ENCODE results near the gene PTPRN2. TPM values are rescaled to one million over a fixed set of nuclear protein-coding genes. Genes with fewer than 3 reads are reported as not detected.

The PTPRN2 gene
- total RNA-seq, 1 donor from 2014 or later, result 1.8 TPM

DNA sequence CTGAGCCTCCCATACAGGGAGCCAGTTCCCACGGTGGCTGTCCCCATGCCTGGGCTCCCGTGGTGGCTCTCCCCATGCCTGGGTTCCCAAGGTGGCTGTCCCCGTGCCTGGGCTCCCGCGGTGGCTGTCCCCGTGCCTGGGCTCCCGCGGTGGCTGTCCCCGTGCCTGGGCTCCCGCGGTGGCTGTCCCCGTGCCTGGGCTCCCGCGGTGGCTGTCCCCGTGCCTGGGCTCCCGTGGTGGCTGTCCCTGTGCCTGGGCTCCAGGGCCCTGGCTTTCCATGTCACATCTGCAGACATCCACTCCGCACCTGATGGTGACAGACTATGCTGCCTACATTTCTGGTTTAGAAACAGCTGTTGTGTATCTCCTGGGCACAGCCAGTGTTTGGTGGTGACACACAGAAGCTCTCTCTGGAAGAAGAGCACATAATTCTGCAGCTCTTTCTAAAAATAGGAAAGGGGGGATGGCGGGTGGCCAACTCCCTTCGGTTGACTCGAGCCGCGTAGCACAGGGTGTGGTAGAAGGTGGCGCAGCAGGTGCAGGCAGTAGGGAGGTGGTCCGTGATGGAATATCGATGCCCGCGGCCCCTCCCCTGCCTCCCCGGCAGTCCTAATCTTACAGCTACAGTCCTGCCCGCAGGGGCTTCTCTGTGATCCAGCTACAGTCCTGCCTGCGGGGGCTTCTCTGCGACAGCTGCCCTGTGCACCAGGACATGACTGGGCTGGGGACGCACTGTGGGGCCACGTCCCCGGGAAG is 999.6 kb downstream of the PTPRN2 start:
- H3K9me3 Mint-ChIP-seq, result peaks cover 4% of the 10 kb centered on the region
- peaks cover 2% of the 10 kb centered on the region for H3K4me1 Mint-ChIP-seq
- ATAC-seq (ENCODE audit: low read depth), result no peak
- TF ChIP-seq, protein P1, sequence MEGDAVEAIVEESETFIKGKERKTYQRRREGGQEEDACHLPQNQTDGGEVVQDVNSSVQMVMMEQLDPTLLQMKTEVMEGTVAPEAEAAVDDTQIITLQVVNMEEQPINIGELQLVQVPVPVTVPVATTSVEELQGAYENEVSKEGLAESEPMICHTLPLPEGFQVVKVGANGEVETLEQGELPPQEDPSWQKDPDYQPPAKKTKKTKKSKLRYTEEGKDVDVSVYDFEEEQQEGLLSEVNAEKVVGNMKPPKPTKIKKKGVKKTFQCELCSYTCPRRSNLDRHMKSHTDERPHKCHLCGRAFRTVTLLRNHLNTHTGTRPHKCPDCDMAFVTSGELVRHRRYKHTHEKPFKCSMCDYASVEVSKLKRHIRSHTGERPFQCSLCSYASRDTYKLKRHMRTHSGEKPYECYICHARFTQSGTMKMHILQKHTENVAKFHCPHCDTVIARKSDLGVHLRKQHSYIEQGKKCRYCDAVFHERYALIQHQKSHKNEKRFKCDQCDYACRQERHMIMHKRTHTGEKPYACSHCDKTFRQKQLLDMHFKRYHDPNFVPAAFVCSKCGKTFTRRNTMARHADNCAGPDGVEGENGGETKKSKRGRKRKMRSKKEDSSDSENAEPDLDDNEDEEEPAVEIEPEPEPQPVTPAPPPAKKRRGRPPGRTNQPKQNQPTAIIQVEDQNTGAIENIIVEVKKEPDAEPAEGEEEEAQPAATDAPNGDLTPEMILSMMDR (IDR thresholded peaks at IDR 0.05), result no peak
- ChIA-PET POLR2A (no interaction called here), CTCF (no interaction called here)
- H3K27me3 Mint-ChIP-seq, result peaks cover 32% of the 10 kb centered on the region
- no peak overlapping the region for H3K4me3 Mint-ChIP-seq
- intact Hi-C loops (cut with micrococcal nuclease), result no loop called here
- H3K36me3 Mint-ChIP-seq (ENCODE audit: low read depth), result no peaks in the 10 kb centered on the region
- no peak overlapping the region for H3K27ac Mint-ChIP-seq
- DNase-seq, result no peak

DNA sequence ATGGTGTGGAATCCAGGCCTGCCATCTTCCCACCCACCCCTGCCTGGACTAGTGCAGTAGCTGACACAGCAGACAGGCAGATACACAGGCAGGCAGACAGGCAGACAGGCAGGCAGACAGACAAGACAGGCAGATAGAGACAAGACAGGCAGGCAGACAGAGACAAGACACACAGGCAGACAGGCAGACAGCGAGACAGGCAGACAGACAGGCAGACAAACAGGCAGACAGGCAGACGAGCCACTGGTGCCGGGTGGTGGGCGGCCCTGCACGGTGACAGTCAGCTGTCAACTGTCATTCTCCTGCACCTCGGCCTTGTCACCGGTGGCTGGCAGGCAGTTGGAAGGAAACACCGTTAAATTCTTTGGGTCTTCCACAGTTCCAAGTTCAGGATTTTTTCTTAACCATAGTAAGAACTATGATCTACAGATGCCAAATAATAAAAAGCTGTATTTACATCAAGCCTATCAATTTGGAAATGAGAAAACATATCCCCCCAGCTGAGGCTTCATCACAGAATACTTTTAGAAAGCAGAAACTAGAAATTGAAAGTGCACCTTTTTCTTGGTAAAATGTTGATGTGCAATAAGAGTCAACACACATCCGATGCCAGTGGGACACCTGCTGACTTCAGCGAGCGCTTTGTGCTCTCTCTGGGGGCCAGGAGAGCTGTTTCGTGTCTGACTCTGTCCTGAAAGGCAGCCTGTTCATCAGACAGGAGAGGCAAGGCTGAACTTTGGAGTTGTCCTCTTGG is 1000.4 kb downstream of the PTPRN2 start:
- intact Hi-C loops (cut with micrococcal nuclease), result no loop called here
- TF ChIP-seq, protein P1 (IDR thresholded peaks at IDR 0.05), result no peak
- ChIA-PET POLR2A (no interaction called here), CTCF (no interaction called here)
- peaks cover 2% of the 10 kb centered on the region for H3K4me1 Mint-ChIP-seq
- DNase-seq (no peak), ATAC-seq (ENCODE audit: low read depth) (no peak)
- H3K36me3 Mint-ChIP-seq (ENCODE audit: low read depth), result no peaks in the 10 kb centered on the region
- peaks cover 32% of the 10 kb centered on the region for H3K27me3 Mint-ChIP-seq
- peaks cover 4% of the 10 kb centered on the region for H3K9me3 Mint-ChIP-seq
- H3K27ac Mint-ChIP-seq, result no peak overlapping the region
- no peak overlapping the region for H3K4me3 Mint-ChIP-seq

DNA sequence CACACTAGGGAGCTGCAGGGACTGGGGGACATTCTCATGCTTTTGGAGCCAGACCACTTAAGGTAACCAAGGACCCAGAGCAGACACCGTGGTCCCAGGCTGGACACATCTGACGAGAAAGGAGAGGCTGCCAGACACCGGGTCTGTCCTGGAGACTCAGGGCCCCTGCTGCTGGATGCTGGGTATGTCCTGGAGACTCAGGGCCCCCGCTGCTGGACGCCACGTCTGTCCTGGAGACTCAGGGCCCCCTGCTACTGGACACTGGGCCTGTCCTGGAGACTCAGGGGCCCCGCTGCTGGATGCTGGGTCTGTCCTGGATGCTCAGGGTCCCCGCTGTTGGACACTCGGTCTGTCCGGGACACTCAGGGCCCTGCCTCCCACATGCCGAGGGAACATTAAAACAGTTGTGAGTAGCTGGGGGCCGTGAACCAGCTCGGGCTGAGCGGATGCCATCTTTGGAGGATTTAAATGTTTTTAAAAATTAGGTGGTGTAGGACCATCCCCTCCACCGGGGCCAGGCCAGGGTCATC is 1001.1 kb downstream of the PTPRN2 start:
- Mint-ChIP-seq H3K27me3 (peaks cover 25% of the 10 kb centered on the region), H3K27ac (no peak overlapping the region), H3K36me3 (ENCODE audit: low read depth) (no peaks in the 10 kb centered on the region), H3K9me3 (peaks cover 4% of the 10 kb centered on the region), H3K4me1 (peaks cover 2% of the 10 kb centered on the region), H3K4me3 (no peak overlapping the region)
- ChIA-PET CTCF (no interaction called here), POLR2A (no interaction called here)
- TF ChIP-seq, protein P1 (IDR thresholded peaks at IDR 0.05), result no peak
- intact Hi-C loops (cut with micrococcal nuclease), result no loop called here
- ATAC-seq (ENCODE audit: low read depth), result no peak
- DNase-seq, result no peak

DNA sequence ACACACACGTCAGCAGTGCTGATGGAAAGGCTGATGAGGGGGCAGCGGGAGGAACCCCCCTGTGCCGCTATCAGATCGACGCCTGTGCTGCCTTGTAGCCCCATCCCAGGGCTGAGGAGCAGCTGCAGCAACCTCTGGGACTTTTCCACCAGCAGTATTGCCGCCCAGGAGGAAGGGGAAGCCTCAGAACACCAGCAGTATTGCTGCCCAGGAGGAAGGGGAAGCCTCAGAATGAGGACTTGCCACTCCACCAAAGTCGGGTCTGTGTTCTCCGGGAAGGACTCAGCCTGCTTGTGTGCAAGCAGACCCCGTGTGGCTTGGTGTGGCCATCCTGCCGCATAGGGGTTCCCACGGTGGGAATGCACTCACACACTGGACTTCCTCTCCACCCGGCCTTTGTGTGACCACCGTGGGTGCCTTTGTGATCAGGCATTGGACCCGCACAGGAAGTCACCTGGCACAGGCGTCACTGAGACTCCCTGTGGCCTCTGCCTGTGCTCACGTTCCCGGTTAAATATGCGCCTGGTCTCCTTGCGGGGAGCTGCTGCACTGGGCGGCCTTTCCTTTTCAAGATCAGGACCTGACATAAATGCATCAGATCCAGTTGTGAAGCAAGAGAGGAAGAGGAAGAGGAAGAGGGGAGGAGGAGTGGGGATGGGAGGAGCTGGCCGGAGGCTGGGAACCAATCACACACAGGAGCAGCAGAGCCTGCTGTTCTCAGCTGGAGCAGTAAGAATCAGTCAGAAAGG is 1002.3 kb downstream of the PTPRN2 start:
- no peak for ATAC-seq (ENCODE audit: low read depth)
- POLR2A ChIA-PET, result no interaction called here

More for the DNA sequence above, 1002.3 kb downstream of the PTPRN2 start:
- H3K36me3 Mint-ChIP-seq (ENCODE audit: low read depth), result no peaks in the 10 kb centered on the region
- H3K4me3 Mint-ChIP-seq, result peak overlapping the region; percentile 63
- peaks cover 23% of the 10 kb centered on the region for H3K27me3 Mint-ChIP-seq
- peaks cover 4% of the 10 kb centered on the region for H3K9me3 Mint-ChIP-seq
- intact Hi-C loops (cut with micrococcal nuclease), result no loop called here
- CTCF ChIA-PET, result no interaction called here
- peaks cover 2% of the 10 kb centered on the region for H3K4me1 Mint-ChIP-seq
- TF ChIP-seq, protein P1 (IDR thresholded peaks at IDR 0.05), result no peak
- no peak overlapping the region for H3K27ac Mint-ChIP-seq
- DNase-seq, result no peak
